Vagina (tissue), 2 donors: ENCODE data around the gene KCNC3.

Experiments used
- CTCF ChIP-seq, 3 experiments: fragments of 450-650 bp in 2 of 3; fragments of 200-600 bp in 1 of 3; sonication (generic) in 1 of 3; IDR thresholded peaks; one replicate each; pipeline ENCODE4 v1.5.1; 2017 to 2019; ENCODE audit warnings: antibody characterized with exemption in 3 of 3, mild to moderate bottlenecking in 2 of 3, moderate library complexity in 2 of 3
- POLR2A ChIP-seq, 2 donors: fragments of 450-650 bp; IDR thresholded peaks; one replicate each; pipeline ENCODE4 v1.6.1; 2017; ENCODE audit warnings: antibody characterized with exemption in 2 of 2, mild to moderate bottlenecking in 2 of 2, moderate library complexity in 2 of 2
- POLR2AphosphoS5 ChIP-seq, 2 donors: sonication (generic); formaldehyde crosslinking; IDR thresholded peaks; one replicate each; pipeline ENCODE4 v1.9.0; 2017; ENCODE audit warnings: antibody characterized with exemption in 2 of 2, mild to moderate bottlenecking in 2 of 2, low read depth in 1 of 2; ENCODE audit not compliant: insufficient read depth in 1 of 2

DNA sequence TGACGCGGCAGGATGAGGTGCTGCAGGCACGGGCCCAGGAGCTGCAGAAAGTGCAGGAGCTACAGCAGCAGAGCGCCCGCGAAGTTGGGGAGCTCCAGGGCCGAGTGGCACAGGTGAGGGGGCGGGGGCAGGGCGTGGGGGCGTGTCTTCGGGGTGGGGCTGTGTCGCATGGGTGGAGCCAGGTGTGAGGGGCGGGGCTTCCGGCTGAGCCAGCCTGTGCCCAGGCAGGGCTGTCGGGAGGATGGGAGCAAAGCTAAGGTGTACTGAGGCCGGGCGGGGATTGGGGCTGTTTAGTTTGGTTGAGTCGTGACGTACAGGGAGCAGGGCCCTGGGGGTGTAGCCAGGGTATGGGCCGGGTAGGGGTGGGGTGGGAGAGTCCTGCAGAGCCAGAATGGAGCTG lies 62.3 kb downstream of the KCNC3 start:
- no peak for TF ChIP-seq POLR2A (IDR thresholded peaks at IDR 0.05)
- no peak for TF ChIP-seq CTCF (IDR thresholded peaks at IDR 0.05)
- no peak for TF ChIP-seq POLR2AphosphoS5 (IDR thresholded peaks at IDR 0.05; ENCODE audit: insufficient read depth in 1 of 2, low read depth in 1 of 2)
